ENCODE data around the gene CUL3. TPM values are rescaled to one million over a fixed set of nuclear protein-coding genes. Genes with fewer than 3 reads are reported as not detected.

Gene CUL3
- total RNA-seq, 1 donor from 2014 or later, result 196 TPM

- peaks cover 55% of the 10 kb centered on the region for H4K20me1 ChIP-seq (ENCODE audit: low read depth)
- H3K27ac ChIP-seq, result no peak overlapping the region
- no peak overlapping the region for H3K4me3 Mint-ChIP-seq
- DNase-seq (ENCODE audit: low spot score), result no peak
- H3F3A ChIP-seq (ENCODE audit: low read depth), result peaks cover 8% of the 10 kb centered on the region
- TF ChIP-seq EZH2phosphoT487 (IDR thresholded peaks at IDR 0.05), result no peak
- TF ChIP-seq EZH2 (IDR thresholded peaks at IDR 0.05), result no peak
- no peak for TF ChIP-seq CTCF (IDR thresholded peaks at IDR 0.05)
- H3K9ac ChIP-seq, result no peak overlapping the region
- no peak overlapping the region for H3K4me3 ChIP-seq
- H3K9me3 Mint-ChIP-seq, result peaks cover 9% of the 10 kb centered on the region
- no peak overlapping the region for H3K27ac Mint-ChIP-seq
- H3K27me3 ChIP-seq, result no peaks in the 10 kb centered on the region
- peaks cover 3% of the 10 kb centered on the region for H3K4me1 Mint-ChIP-seq
- H3K36me3 Mint-ChIP-seq, result peaks cover 38% of the 10 kb centered on the region
- peaks cover 100% of the 10 kb centered on the region for H3K79me2 ChIP-seq (ENCODE audit: low read depth)
- H3K4me1 ChIP-seq, result peaks cover 29% of the 10 kb centered on the region
- H3K36me3 ChIP-seq, result peaks cover 21% of the 10 kb centered on the region
- H3K4me2 ChIP-seq, result no peak overlapping the region
- no peak overlapping the region for H2AFZ ChIP-seq (replicated peaks)
- H3K27me3 Mint-ChIP-seq (ENCODE audit: insufficient read depth, low read depth), result peaks cover 2% of the 10 kb centered on the region
- H3K9me3 ChIP-seq (ENCODE audit: low read depth), result no peaks in the 10 kb centered on the region
These were observed 41.2 kb downstream of the CUL3 start for GRCh38 chr2:224543939-224544338.

GRCh38 chr2:224538561-224539138 lies 46.5 kb downstream of the CUL3 start:
- no peak overlapping the region for H3K9ac ChIP-seq
- H3K36me3 Mint-ChIP-seq, result peaks cover 39% of the 10 kb centered on the region

GRCh38 chr2:224532931-224533330 lies 52.2 kb downstream of the CUL3 start:
- Histone ChIP-seq H3K36me3 (no peaks in the 10 kb centered on the region), H3K4me3 (no peak overlapping the region), H3K4me2 (peak overlapping the region; percentile 53), H2AFZ (replicated peaks) (no peak overlapping the region), H3K9me3 (ENCODE audit: low read depth) (no peaks in the 10 kb centered on the region), H4K20me1 (ENCODE audit: low read depth) (peaks cover 54% of the 10 kb centered on the region), H3F3A (ENCODE audit: low read depth) (peaks cover 5% of the 10 kb centered on the region), H3K27me3 (no peaks in the 10 kb centered on the region), H3K9ac (no peak overlapping the region), H3K4me1 (peaks cover 45% of the 10 kb centered on the region), H3K27ac (peak overlapping the region; percentile 65), H3K79me2 (ENCODE audit: low read depth) (peaks cover 99% of the 10 kb centered on the region)
- DNase-seq (ENCODE audit: low spot score), result no peak
- Mint-ChIP-seq H3K9me3 (no peaks in the 10 kb centered on the region), H3K4me1 (peaks cover 22% of the 10 kb centered on the region), H3K4me3 (no peak overlapping the region), H3K27ac (no peak overlapping the region), H3K36me3 (peaks cover 36% of the 10 kb centered on the region), H3K27me3 (ENCODE audit: insufficient read depth, low read depth) (no peaks in the 10 kb centered on the region)
- TF ChIP-seq EZH2 (IDR thresholded peaks at IDR 0.05) (no peak), EZH2phosphoT487 (IDR thresholded peaks at IDR 0.05) (no peak), CTCF (IDR thresholded peaks at IDR 0.05) (no peak)

More at GRCh38 chr2:224538561-224539138, 46.5 kb downstream of the CUL3 start:
- Histone ChIP-seq H3K79me2 (ENCODE audit: low read depth) (peaks cover 100% of the 10 kb centered on the region), H3K4me1 (peaks cover 24% of the 10 kb centered on the region), H3K27ac (peak overlapping the region; percentile 41), H3K4me2 (peak overlapping the region; percentile 38), H3K4me3 (no peak overlapping the region), H3K36me3 (peaks cover 18% of the 10 kb centered on the region), H3K27me3 (no peaks in the 10 kb centered on the region), H2AFZ (replicated peaks) (no peak overlapping the region), H3K9me3 (ENCODE audit: low read depth) (no peaks in the 10 kb centered on the region), H4K20me1 (ENCODE audit: low read depth) (peaks cover 57% of the 10 kb centered on the region), H3F3A (ENCODE audit: low read depth) (peaks cover 12% of the 10 kb centered on the region)
- Mint-ChIP-seq H3K4me3 (no peak overlapping the region), H3K27me3 (ENCODE audit: insufficient read depth, low read depth) (no peaks in the 10 kb centered on the region), H3K4me1 (peaks cover 2% of the 10 kb centered on the region), H3K9me3 (peaks cover 9% of the 10 kb centered on the region), H3K27ac (no peak overlapping the region)
- TF ChIP-seq EZH2phosphoT487 (IDR thresholded peaks at IDR 0.05) (no peak), EZH2 (IDR thresholded peaks at IDR 0.05) (no peak), CTCF (IDR thresholded peaks at IDR 0.05) (no peak)
- peak; percentile 22 for DNase-seq (ENCODE audit: low spot score)

Data from neural progenitor cell (in vitro differentiated cells).